OCI-LY3 (cell line): Measurements from ENCODE around the gene SPRY4.

Experiments used
- H2AFZ ChIP-seq: fragments of 200-600, 300-600 bp; shearing (Covaris generic); 2 replicates; pipeline ENCODE4 v1.6.0; 2014; ENCODE audit warnings: antibody characterized with exemption, low read depth, low read length
- H3K27ac ChIP-seq: fragments of 200-600, 300-600 bp; sonication (generic); 2 replicates; pipeline ENCODE4 v1.5.1; 2014; ENCODE audit warnings: mild to moderate bottlenecking, low read length, moderate library complexity, mixed read lengths
- H3K27me3 ChIP-seq: fragments of 200-600, 300-600 bp; sonication (generic); 2 replicates; pipeline ENCODE4 v1.6.1; 2014; ENCODE audit warnings: low read depth, low read length, mixed read lengths
- H3K36me3 ChIP-seq: fragments of 200-600, 300-600 bp; sonication (generic); replicated peaks from 2 replicates; pipeline ENCODE3; 2014; ENCODE audit warnings: low read depth, low read length, mixed read lengths
- H3K4me1 ChIP-seq: fragments of 300-600, 200-600 bp; sonication (generic); 2 replicates; pipeline ENCODE4 v1.6.1; 2014; ENCODE audit warnings: low read length, mixed read lengths
- H3K4me2 ChIP-seq: fragments of 200-600, 300-600 bp; sonication (generic); 2 replicates; pipeline ENCODE4 v1.6.1; 2014; ENCODE audit warnings: low read length, mixed read lengths
- H3K4me3 ChIP-seq: fragments of 300-600, 200-600 bp; sonication (generic); 2 replicates; pipeline ENCODE4 v1.5.1; 2014; ENCODE audit warnings: antibody characterized with exemption, mild to moderate bottlenecking, low read length, moderate library complexity
- H3K79me2 ChIP-seq: fragments of 300-600, 200-600 bp; shearing (Covaris generic); 2 replicates; pipeline ENCODE4 v1.6.1; 2014; ENCODE audit warnings: mild to moderate bottlenecking, low read length, mixed read lengths
- H3K9ac ChIP-seq: fragments of 300-600, 200-600 bp; shearing (Covaris generic); 2 replicates; pipeline ENCODE4 v1.6.0; 2014; ENCODE audit warnings: mild to moderate bottlenecking, low read length, moderate library complexity
- H3K9me3 ChIP-seq: fragments of 200-600, 300-600 bp; shearing (Covaris generic); 2 replicates; pipeline ENCODE4 v1.6.1; 2014; ENCODE audit warnings: low read length, mixed read lengths; ENCODE audit not compliant: insufficient read depth
- H4K20me1 ChIP-seq: fragments of 200-600, 300-600 bp; sonication (generic); 2 replicates; pipeline ENCODE4 v1.6.1; 2016; ENCODE audit warnings: low read length, mixed read lengths; ENCODE audit not compliant: insufficient read depth
- CTCF ChIP-seq: fragments of 200-600, 300-600 bp; sonication (generic); IDR thresholded peaks from 2 replicates; pipeline ENCODE4 v1.5.1; 2014; ENCODE audit warnings: antibody characterized with exemption, low read length, low read depth
- EZH2phosphoT487 ChIP-seq: fragments of 200-600 bp; shearing (Covaris generic); IDR thresholded peaks from 2 replicates; pipeline ENCODE4 v1.6.1; 2018; ENCODE audit warnings: antibody characterized with exemption, mixed run types, low read depth

SPRY4 gene

GRCh38 chr5:142311725-142312124 lies 13.1 kb downstream of the SPRY4 start:
- Histone ChIP-seq H3K4me2 (no peak overlapping the region), H3K27me3 (no peaks in the 10 kb centered on the region), H3K4me1 (no peaks in the 10 kb centered on the region), H2AFZ (no peak overlapping the region), H3K9ac (no peak overlapping the region), H3K36me3 (no peaks in the 10 kb centered on the region), H3K9me3 (no peaks in the 10 kb centered on the region), H3K27ac (no peak overlapping the region), H4K20me1 (no peaks in the 10 kb centered on the region), H3K4me3 (no peak overlapping the region), H3K79me2 (no peaks in the 10 kb centered on the region)
- no peak for TF ChIP-seq CTCF
- TF ChIP-seq EZH2phosphoT487 = no peak

GRCh38 chr5:142310803-142311202 lies 14.0 kb downstream of the SPRY4 start:
- TF ChIP-seq EZH2phosphoT487 (no peak), CTCF (no peak)
- Histone ChIP-seq H3K4me1 (no peaks in the 10 kb centered on the region), H3K27me3 (no peaks in the 10 kb centered on the region), H3K4me3 (no peak overlapping the region), H2AFZ (no peak overlapping the region), H3K27ac (no peak overlapping the region), H4K20me1 (no peaks in the 10 kb centered on the region), H3K79me2 (no peaks in the 10 kb centered on the region), H3K9ac (no peak overlapping the region), H3K4me2 (no peak overlapping the region), H3K9me3 (no peaks in the 10 kb centered on the region), H3K36me3 (no peaks in the 10 kb centered on the region)

GRCh38 chr5:142309747-142310318 lies 15.0 kb downstream of the SPRY4 start:
- H3K36me3 ChIP-seq = no peaks in the 10 kb centered on the region
- no peak overlapping the region for H3K4me2 ChIP-seq
- no peaks in the 10 kb centered on the region for H3K9me3 ChIP-seq
- H3K4me3 ChIP-seq = no peak overlapping the region
- no peaks in the 10 kb centered on the region for H4K20me1 ChIP-seq
- no peaks in the 10 kb centered on the region for H3K4me1 ChIP-seq
- H3K27ac ChIP-seq = no peak overlapping the region
- no peak overlapping the region for H2AFZ ChIP-seq
- H3K9ac ChIP-seq = no peak overlapping the region
- TF ChIP-seq EZH2phosphoT487 = no peak
- TF ChIP-seq CTCF = no peak
- H3K27me3 ChIP-seq = no peaks in the 10 kb centered on the region
- no peaks in the 10 kb centered on the region for H3K79me2 ChIP-seq

- H3K27me3 ChIP-seq = no peaks in the 10 kb centered on the region
- H3K36me3 ChIP-seq = no peaks in the 10 kb centered on the region
- no peaks in the 10 kb centered on the region for H3K4me1 ChIP-seq
- H3K9me3 ChIP-seq = no peaks in the 10 kb centered on the region
- H3K9ac ChIP-seq = no peak overlapping the region
- no peaks in the 10 kb centered on the region for H3K79me2 ChIP-seq
- H4K20me1 ChIP-seq = no peaks in the 10 kb centered on the region
- TF ChIP-seq CTCF = no peak
- H3K27ac ChIP-seq = no peak overlapping the region
- H3K4me3 ChIP-seq = no peak overlapping the region
- no peak overlapping the region for H3K4me2 ChIP-seq
- H2AFZ ChIP-seq = no peak overlapping the region
Observed at GRCh38 chr5:142308358-142308757, 16.5 kb downstream of the SPRY4 start.
